ENCODE data around the gene OR51G1.

DNA sequence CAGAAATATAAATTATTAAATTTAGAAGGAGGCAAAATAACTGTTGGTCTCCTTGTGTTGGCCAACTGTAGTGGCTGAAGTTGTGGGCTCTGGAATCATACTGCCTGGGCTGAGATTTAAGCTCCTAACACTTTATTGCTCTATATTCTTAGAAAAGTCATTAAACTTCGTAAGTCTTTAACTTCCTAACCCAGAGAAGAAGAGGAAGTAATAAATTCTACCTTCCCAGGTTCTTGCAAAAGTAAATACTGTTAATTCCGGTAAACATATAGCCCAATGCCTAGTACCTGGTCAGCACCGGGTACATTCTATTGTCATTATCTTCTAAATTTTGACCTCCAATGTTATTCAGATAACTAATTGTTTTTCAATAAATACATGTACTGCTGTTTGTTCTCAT, 38.0 kb downstream of the OR51G1 start:
- no peak for TF ChIP-seq POLR2AphosphoS5 (IDR thresholded peaks at IDR 0.05; ENCODE audit: low read depth, low read length)
- no peak for TF ChIP-seq SIN3A (IDR thresholded peaks at IDR 0.05; ENCODE audit: borderline replicate concordance, insufficient read depth, low read length)
- TF ChIP-seq, protein P1, sequence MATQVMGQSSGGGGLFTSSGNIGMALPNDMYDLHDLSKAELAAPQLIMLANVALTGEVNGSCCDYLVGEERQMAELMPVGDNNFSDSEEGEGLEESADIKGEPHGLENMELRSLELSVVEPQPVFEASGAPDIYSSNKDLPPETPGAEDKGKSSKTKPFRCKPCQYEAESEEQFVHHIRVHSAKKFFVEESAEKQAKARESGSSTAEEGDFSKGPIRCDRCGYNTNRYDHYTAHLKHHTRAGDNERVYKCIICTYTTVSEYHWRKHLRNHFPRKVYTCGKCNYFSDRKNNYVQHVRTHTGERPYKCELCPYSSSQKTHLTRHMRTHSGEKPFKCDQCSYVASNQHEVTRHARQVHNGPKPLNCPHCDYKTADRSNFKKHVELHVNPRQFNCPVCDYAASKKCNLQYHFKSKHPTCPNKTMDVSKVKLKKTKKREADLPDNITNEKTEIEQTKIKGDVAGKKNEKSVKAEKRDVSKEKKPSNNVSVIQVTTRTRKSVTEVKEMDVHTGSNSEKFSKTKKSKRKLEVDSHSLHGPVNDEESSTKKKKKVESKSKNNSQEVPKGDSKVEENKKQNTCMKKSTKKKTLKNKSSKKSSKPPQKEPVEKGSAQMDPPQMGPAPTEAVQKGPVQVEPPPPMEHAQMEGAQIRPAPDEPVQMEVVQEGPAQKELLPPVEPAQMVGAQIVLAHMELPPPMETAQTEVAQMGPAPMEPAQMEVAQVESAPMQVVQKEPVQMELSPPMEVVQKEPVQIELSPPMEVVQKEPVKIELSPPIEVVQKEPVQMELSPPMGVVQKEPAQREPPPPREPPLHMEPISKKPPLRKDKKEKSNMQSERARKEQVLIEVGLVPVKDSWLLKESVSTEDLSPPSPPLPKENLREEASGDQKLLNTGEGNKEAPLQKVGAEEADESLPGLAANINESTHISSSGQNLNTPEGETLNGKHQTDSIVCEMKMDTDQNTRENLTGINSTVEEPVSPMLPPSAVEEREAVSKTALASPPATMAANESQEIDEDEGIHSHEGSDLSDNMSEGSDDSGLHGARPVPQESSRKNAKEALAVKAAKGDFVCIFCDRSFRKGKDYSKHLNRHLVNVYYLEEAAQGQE (IDR thresholded peaks at IDR 0.05; ENCODE audit: insufficient read depth in 1 of 2, low read depth in 2 of 2, low read length in 2 of 2): no peak
- no peak for TF ChIP-seq TAF1 (IDR thresholded peaks at IDR 0.05; ENCODE audit: borderline replicate concordance, insufficient read depth, low read length)
- TF ChIP-seq FOXP2 (optimal IDR thresholded peaks at IDR 0.05; ENCODE audit: borderline replicate concordance, extremely low read depth, extremely low read length, insufficient read depth): no peak

Measured in PFSK-1 (cell line).